Uterus (tissue), 4 donors: Measurements from ENCODE around the gene EMP2. TPM values are rescaled to one million over a fixed set of nuclear protein-coding genes. Genes with fewer than 3 reads are reported as not detected.

Experiments used
- DNase-seq, 2 donors: peaks; one replicate each; pipeline ENCODE4 v3.0.0-alpha.2; 2019 to 2020
- H3K27ac ChIP-seq, 2 donors: fragments of 200-600 bp; sonication (generic); 1 replicate in 1 of 2; 2 replicates in 1 of 2; pipeline ENCODE4 v1.5.1; 2016 to 2018
- H3K27me3 ChIP-seq, 2 donors: fragments of 200-600 bp; sonication (generic); one replicate each; pipeline ENCODE4 v1.5.1; 2018 to 2019; ENCODE audit warnings: control low read depth in 1 of 2
- H3K36me3 ChIP-seq, 2 donors: fragments of 200-600 bp; sonication (generic); one replicate each; pipeline ENCODE4 v1.5.1; 2019; ENCODE audit warnings: control low read depth in 1 of 2
- H3K4me1 ChIP-seq, 2 donors: fragments of 200-600 bp; sonication (generic); one replicate each; pipeline ENCODE4 v1.5.1; 2018 to 2019; ENCODE audit warnings: control low read depth in 1 of 2
- H3K4me3 ChIP-seq, 2 donors: fragments of 200-600 bp; sonication (generic); 1 replicate in 1 of 2; 2 replicates in 1 of 2; pipeline ENCODE4 v1.5.1; 2018 to 2019; ENCODE audit warnings: mild to moderate bottlenecking in 1 of 2
- H3K9me3 ChIP-seq, 2 donors: fragments of 200-600 bp; sonication (generic); one replicate each; pipeline ENCODE4 v1.5.1; 2019; ENCODE audit warnings: control low read depth in 1 of 2
- CTCF ChIP-seq, 4 experiments: fragments of 200-600 bp in 2 of 4; fragments of 450-650 bp in 2 of 4; sonication (generic) in 2 of 4; IDR thresholded peaks; one replicate each; pipeline ENCODE4 v1.5.1; 2016 to 2019; ENCODE audit warnings: antibody characterized with exemption in 4 of 4, mild to moderate bottlenecking in 2 of 4, moderate library complexity in 1 of 4
- POLR2A ChIP-seq, 2 donors: fragments of 450-650 bp; IDR thresholded peaks; one replicate each; pipeline ENCODE4 v1.6.1; 2016; ENCODE audit warnings: antibody characterized with exemption in 2 of 2, mild to moderate bottlenecking in 1 of 2, moderate library complexity in 1 of 2
- intact Hi-C: fragments of 100-400 bp; cut with DNase I; formaldehyde crosslinking; loops from one replicate; pipeline ENCODE4 v1.15.1; 2023; ENCODE audit warnings: low total_unique reads
- total RNA-seq, 4 donors: library from RNA; depleted of rRNA in 3 of 4; stranded (reverse); fragments of >200 nt in 3 of 4; gene quantifications; one replicate each; pipeline versions ENCODE4 v1.1.0 to v1.2.4, GENCODE V29; 2014 to 2023
- donor health status: DM: yes; HTN: yes; CAD: no.

The EMP2 gene
- total RNA-seq, 4 donors from 2014 or later = 16.4 to 88.3 (median 32.1) TPM

GRCh38 chr16:10522966-10523365 lies 57.4 kb downstream of the EMP2 start:
- no peak for TF ChIP-seq POLR2A (IDR thresholded peaks at IDR 0.05)
- no peak for TF ChIP-seq CTCF (IDR thresholded peaks at IDR 0.05)
- H3K27me3 ChIP-seq = no peaks in the 10 kb centered on the region
- H3K4me1 ChIP-seq = no peaks in the 10 kb centered on the region
- no peaks in the 10 kb centered on the region for H3K36me3 ChIP-seq
- H3K27ac ChIP-seq = no peak overlapping the region
- no peak overlapping the region for H3K4me3 ChIP-seq
- intact Hi-C loops = loop anchor here (5.0 kb wide), 1 partner anchor 214 kb away; no protein-coding TSS in a partner anchor
- DNase-seq = no peak
- H3K9me3 ChIP-seq = no peaks in the 10 kb centered on the region

GRCh38 chr16:10521681-10522274 lies 58.6 kb downstream of the EMP2 start:
- Histone ChIP-seq H3K9me3 (no peaks in the 10 kb centered on the region), H3K27ac (no peak overlapping the region), H3K4me1 (no peaks in the 10 kb centered on the region), H3K36me3 (no peaks in the 10 kb centered on the region), H3K27me3 (no peaks in the 10 kb centered on the region), H3K4me3 (no peak overlapping the region)
- intact Hi-C loops = loop anchor here (5.0 kb wide), 1 partner anchor 216 kb away; no protein-coding TSS in a partner anchor
- peak; percentile 31 to 63 for DNase-seq
- TF ChIP-seq POLR2A (IDR thresholded peaks at IDR 0.05) = no peak
- peak; percentile 54 to 80 (median 71) for TF ChIP-seq CTCF (IDR thresholded peaks at IDR 0.05)

- no peak for DNase-seq
- no peaks in the 10 kb centered on the region for H3K9me3 ChIP-seq
- TF ChIP-seq CTCF (IDR thresholded peaks at IDR 0.05) = no peak
- TF ChIP-seq POLR2A (IDR thresholded peaks at IDR 0.05) = no peak
- H3K4me1 ChIP-seq = no peaks in the 10 kb centered on the region
- H3K36me3 ChIP-seq = no peaks in the 10 kb centered on the region
- H3K27ac ChIP-seq = no peak overlapping the region
- intact Hi-C loops = loop anchor here (5.0 kb wide), 1 partner anchor 216 kb away; no protein-coding TSS in a partner anchor
- no peak overlapping the region for H3K4me3 ChIP-seq
- H3K27me3 ChIP-seq = no peaks in the 10 kb centered on the region
Measured at GRCh38 chr16:10520869-10521578, 59.4 kb downstream of the EMP2 start.

GRCh38 chr16:10519929-10520868 lies 60.2 kb downstream of the EMP2 start:
- no peak overlapping the region for H3K27ac ChIP-seq
- intact Hi-C loops = loop anchor here (5.0 to 10.0 kb wide), 2 partner anchors 217 to 405 kb away; no protein-coding TSS in a partner anchor
- no peaks in the 10 kb centered on the region for H3K36me3 ChIP-seq
- no peak overlapping the region for H3K4me3 ChIP-seq
- TF ChIP-seq POLR2A (IDR thresholded peaks at IDR 0.05) = no peak
- no peak for TF ChIP-seq CTCF (IDR thresholded peaks at IDR 0.05)
- no peaks in the 10 kb centered on the region for H3K4me1 ChIP-seq
- no peaks in the 10 kb centered on the region for H3K27me3 ChIP-seq
- no peak for DNase-seq
- no peaks in the 10 kb centered on the region for H3K9me3 ChIP-seq
